GM19035 (cell line): Measurements from ENCODE around the gene MAML2.

Experiments
- ATAC-seq: cut with Tn5 transposase; IDR thresholded peaks from one replicate; pipeline ENCODE4 v1.9.1; 2021; ENCODE audit not compliant: unreplicated experiment

MAML2 gene

GRCh38 chr11:96023275-96023674, 319.7 kb downstream of the MAML2 start:
- ATAC-seq: no peak

GRCh38 chr11:96021901-96022650, 320.9 kb downstream of the MAML2 start:
- no peak for ATAC-seq

GRCh38 chr11:96019810-96020747, 322.9 kb downstream of the MAML2 start:
- ATAC-seq: no peak

- ATAC-seq: no peak
These were observed 323.7 kb downstream of the MAML2 start for GRCh38 chr11:96019281-96019680.

GRCh38 chr11:96017856-96018255, 325.1 kb downstream of the MAML2 start:
- ATAC-seq: no peak

- no peak for ATAC-seq
These were observed 326.0 kb downstream of the MAML2 start for GRCh38 chr11:96016978-96017502.

- ATAC-seq: no peak
These were observed 327.0 kb downstream of the MAML2 start for GRCh38 chr11:96015906-96016565.

- ATAC-seq: no peak
These were observed 328.8 kb downstream of the MAML2 start for GRCh38 chr11:96014217-96014616.

GRCh38 chr11:96013461-96014213, 329.4 kb downstream of the MAML2 start:
- ATAC-seq: no peak

GRCh38 chr11:96012086-96012824, 330.7 kb downstream of the MAML2 start:
- ATAC-seq: peak; percentile 87

- ATAC-seq: no peak
These were observed 332.3 kb downstream of the MAML2 start for GRCh38 chr11:96010683-96011082.

- no peak for ATAC-seq
These were observed 334.8 kb downstream of the MAML2 start for GRCh38 chr11:96008161-96008720.

- no peak for ATAC-seq
These were observed 337.0 kb downstream of the MAML2 start for GRCh38 chr11:96006037-96006436.

- no peak for ATAC-seq
These were observed 338.1 kb downstream of the MAML2 start for GRCh38 chr11:96004862-96005261.

GRCh38 chr11:96002754-96003290, 340.2 kb downstream of the MAML2 start:
- no peak for ATAC-seq

GRCh38 chr11:96002339-96002738, 340.7 kb downstream of the MAML2 start:
- ATAC-seq: no peak

GRCh38 chr11:96001037-96001436, 342.0 kb downstream of the MAML2 start:
- ATAC-seq: no peak

GRCh38 chr11:95999711-96000406, 343.1 kb downstream of the MAML2 start:
- no peak for ATAC-seq
